Upper lobe of left lung (tissue), 4 donors: ENCODE measurements around the gene OLIG2.

Source experiments
- CTCF ChIP-seq, 6 experiments: fragments of 450-650 bp in 4 of 6; fragments of 200-600 bp in 2 of 6; sonication (generic) in 2 of 6; IDR thresholded peaks; one replicate each; pipeline ENCODE4 v1.5.1; 2016 to 2019; ENCODE audit warnings: antibody characterized with exemption in 6 of 6
- EP300 ChIP-seq, 4 donors: sonication (generic); formaldehyde crosslinking; IDR thresholded peaks; one replicate each; pipeline ENCODE4 v1.5.1; 2017; ENCODE audit warnings: antibody characterized with exemption in 4 of 4, control low read depth in 2 of 4
- POLR2A ChIP-seq, 4 donors: fragments of 450-650 bp; IDR thresholded peaks; one replicate each; pipeline ENCODE4 v1.5.1; 2016 to 2017; ENCODE audit warnings: antibody characterized with exemption in 4 of 4, mild to moderate bottlenecking in 2 of 4
- POLR2AphosphoS5 ChIP-seq, 2 donors: sonication (generic); formaldehyde crosslinking; IDR thresholded peaks; one replicate each; pipeline ENCODE4 v1.5.1; 2017; ENCODE audit warnings: antibody characterized with exemption in 2 of 2

DNA sequence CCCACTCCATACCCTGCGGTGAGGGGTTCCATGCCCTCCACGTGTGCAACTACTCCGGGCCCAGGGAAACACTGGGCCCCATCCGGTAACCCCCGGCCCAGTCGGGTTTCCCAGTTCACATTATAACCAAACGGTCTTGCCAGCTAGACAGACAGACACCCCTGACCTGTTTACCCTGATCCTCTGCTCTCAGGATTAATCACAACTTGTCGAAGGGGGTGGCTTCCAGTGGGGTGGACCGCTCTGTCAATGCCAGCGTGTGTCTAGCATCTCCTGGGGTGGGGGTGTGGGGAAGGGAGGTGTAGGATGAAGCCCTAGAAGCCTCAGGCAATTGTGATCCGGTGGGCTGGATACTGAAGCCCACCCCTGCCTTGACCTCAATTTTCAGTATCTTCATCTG lies 4.6 kb upstream of the OLIG2 start:
- TF ChIP-seq CTCF (IDR thresholded peaks at IDR 0.05) (no peak), POLR2A (IDR thresholded peaks at IDR 0.05) (no peak), POLR2AphosphoS5 (IDR thresholded peaks at IDR 0.05) (no peak), EP300 (IDR thresholded peaks at IDR 0.05) (no peak)
